GM20000 (cell line): ENCODE data around the gene NXPE3.
"Not testable (repeated sequence)": the region's sequence is repeated elsewhere in the genome, so short reads cannot be mapped to it uniquely, and the experiment has no call there.

ENCODE experiments used
- DNase-seq: peaks from one replicate; pipeline ENCODE4 v3.0.0; 2012; ENCODE audit warnings: low spot score
- CTCF ChIP-seq: IDR thresholded peaks from 2 replicates; pipeline ENCODE4 v1.5.1; 2012; ENCODE audit warnings: mild to moderate bottlenecking, control low read depth; ENCODE audit errors: extremely low read depth, missing control alignments

Gene NXPE3

GRCh38 chr3:101857301-101857741 lies 78.3 kb downstream of the NXPE3 start:
- TF ChIP-seq CTCF: no peak
- DNase-seq: no peak

- no peak for TF ChIP-seq CTCF
- no peak for DNase-seq
These were observed 79.5 kb downstream of the NXPE3 start for GRCh38 chr3:101858464-101859030.

GRCh38 chr3:101859882-101860448 lies 81.0 kb downstream of the NXPE3 start:
- no peak for TF ChIP-seq CTCF
- no peak for DNase-seq

- no peak for TF ChIP-seq CTCF
- DNase-seq: no peak
These were observed 82.3 kb downstream of the NXPE3 start for GRCh38 chr3:101861212-101861788.

GRCh38 chr3:101861789-101862415 lies 82.9 kb downstream of the NXPE3 start:
- no peak for TF ChIP-seq CTCF
- DNase-seq: no peak

GRCh38 chr3:101862416-101863165 lies 83.6 kb downstream of the NXPE3 start:
- TF ChIP-seq CTCF: no peak
- DNase-seq: no peak

GRCh38 chr3:101864926-101865325 lies 85.9 kb downstream of the NXPE3 start:
- DNase-seq: not testable (repeated sequence)
